ENCODE measurements around the gene PICK1. TPM values are rescaled to one million over a fixed set of nuclear protein-coding genes. Genes with fewer than 3 reads are reported as not detected.
"Not testable (repeated sequence)": the region's sequence is repeated elsewhere in the genome, so short reads cannot be mapped to it uniquely, and the experiment has no call there.

PICK1 gene
- total RNA-seq, 2 donors from 2014 or later, result 15.2 to 23.2 TPM

DNA sequence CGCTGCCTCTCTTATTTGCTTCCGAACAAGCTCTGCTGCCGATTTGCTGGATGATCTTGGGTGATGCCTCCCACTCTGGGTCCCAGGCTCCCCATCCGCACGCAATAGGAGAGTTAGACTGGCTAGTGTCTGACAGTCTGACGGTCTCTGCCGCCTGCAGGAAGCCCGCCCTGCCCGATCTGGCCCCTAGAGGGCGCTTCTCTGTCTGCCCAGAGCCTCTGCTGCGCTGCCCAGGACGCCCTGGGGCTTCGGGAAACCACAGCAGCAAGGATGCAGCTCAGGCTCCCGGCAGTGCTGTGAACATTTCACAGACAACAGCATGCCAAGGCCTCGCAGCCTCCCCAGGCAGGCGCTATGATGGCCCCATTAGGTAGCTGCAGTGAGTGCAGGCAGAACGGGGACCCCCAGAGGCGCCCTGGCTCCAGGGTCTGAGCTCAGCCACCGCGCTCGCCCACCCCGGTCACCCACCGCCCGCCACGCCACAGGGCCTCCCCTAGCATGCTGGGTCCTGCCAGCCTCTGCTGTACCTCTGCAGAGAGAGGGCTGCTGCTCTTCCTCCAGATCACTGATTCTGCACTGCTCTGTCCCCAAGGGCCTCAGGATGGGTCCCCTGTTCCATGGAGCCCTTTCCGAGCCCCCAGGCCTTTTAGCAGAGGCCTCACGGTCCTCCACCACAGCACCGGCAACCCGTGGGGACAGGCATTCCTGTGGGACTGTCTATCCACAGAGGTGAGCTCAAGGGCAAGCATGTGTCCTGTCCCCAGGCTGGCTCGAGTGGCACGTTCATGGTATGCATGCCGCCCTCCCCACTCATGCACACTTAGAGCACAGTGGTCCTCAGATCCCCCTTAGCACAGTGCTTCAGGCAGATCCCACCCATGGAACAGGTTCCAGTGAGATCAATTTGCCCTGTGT lies 57.5 kb downstream of the PICK1 start:
- H3K4me1 Mint-ChIP-seq, result peaks cover 5% of the 10 kb centered on the region
- H3K4me3 Mint-ChIP-seq, result no peak overlapping the region
- ATAC-seq (replicated peaks), result peak; percentile 93
- H3K27me3 Mint-ChIP-seq, result no peaks in the 10 kb centered on the region
- no peak overlapping the region for H3K27ac Mint-ChIP-seq
- no peaks in the 10 kb centered on the region for H3K9me3 Mint-ChIP-seq
- peaks cover 6% of the 10 kb centered on the region for H3K36me3 Mint-ChIP-seq (ENCODE audit: low read depth)

DNA sequence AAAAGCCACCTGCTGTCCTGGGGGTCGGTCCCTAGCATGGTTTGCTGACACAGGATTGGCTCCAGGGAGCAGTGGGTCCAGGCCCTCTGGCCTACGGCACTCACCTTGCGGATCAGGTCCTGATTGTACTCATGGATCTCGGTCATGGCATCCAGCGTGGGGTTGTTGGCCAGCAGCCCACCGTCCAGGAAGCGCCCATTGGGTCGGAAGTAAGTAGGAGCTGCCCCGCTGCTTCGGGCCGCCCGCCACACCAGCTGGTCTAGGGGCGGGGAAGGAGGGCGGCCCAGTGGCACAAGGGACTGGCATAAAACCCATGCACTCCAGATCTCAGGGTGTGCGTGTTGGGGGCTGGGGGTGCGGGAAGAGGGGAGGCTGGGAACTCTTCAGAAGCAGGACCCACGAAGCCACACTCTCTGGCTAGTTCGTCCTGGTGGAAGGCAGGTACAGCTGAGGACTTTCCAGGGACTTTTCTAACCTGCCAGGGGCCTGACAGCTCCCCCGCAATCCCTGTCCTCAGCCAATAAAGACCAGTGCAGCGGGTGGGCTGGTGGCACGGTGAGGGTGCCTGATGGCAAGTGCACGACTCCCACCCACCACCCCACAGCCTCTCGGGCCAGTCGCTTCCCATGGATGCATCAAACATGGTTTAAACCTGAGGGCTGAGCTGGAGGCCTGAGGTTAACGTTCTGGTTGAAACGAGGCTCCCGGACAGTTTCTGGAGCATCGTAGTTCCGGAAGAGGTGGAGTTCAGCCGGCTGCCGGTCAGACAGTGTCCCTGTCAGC lies 58.4 kb downstream of the PICK1 start:
- Mint-ChIP-seq H3K4me1 (peaks cover 5% of the 10 kb centered on the region), H3K27me3 (no peaks in the 10 kb centered on the region), H3K4me3 (no peak overlapping the region), H3K36me3 (ENCODE audit: low read depth) (peaks cover 6% of the 10 kb centered on the region), H3K27ac (no peak overlapping the region), H3K9me3 (no peaks in the 10 kb centered on the region)
- ATAC-seq (replicated peaks), result no peak

DNA sequence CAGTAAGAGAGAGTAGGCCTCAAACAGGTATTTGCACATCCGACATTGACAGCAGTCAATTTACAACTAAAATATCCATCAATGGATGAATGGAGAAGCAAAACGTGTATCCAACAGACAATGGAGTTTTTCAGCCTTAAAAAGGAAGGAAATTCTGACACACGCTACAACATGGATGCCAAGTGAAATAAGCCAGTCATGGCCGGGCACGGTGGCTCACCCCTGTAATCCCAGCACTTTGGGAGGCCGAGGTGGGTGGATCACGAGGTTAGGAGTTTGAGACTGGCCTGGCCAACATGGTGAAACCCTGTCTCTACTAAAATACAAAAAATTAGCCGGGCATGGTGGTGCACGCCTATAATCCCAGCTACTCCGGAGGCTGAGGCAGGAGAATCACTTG lies 60.4 kb downstream of the PICK1 start:
- ATAC-seq (replicated peaks); H3K4me1 Mint-ChIP-seq; H3K36me3 Mint-ChIP-seq (ENCODE audit: low read depth); H3K27ac Mint-ChIP-seq; H3K27me3 Mint-ChIP-seq; H3K9me3 Mint-ChIP-seq; H3K4me3 Mint-ChIP-seq: not testable (repeated sequence)

DNA sequence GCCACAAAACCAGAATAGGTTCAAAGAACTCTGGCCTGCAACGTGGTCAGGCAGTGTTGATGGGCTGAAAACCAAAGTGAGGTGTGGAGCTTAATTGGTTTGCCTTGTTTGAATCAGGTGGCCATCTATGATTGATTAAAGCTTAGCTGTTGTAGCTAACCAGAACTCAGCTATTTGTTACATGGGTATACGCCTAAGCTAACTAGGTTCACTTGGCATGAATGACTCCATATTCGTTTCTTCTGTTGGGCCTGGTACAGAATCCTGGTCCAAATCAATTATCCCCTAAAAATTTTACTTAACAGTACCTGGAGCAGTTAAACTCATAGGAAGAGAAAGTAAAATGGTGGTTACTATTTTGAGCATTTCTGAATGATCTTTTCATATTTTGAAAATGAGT lies 61.0 kb downstream of the PICK1 start:
- no peak for ATAC-seq (replicated peaks)
- H3K36me3 Mint-ChIP-seq (ENCODE audit: low read depth), result peaks cover 6% of the 10 kb centered on the region
- no peaks in the 10 kb centered on the region for H3K27me3 Mint-ChIP-seq
- H3K9me3 Mint-ChIP-seq, result no peaks in the 10 kb centered on the region
- H3K4me3 Mint-ChIP-seq, result no peak overlapping the region
- peaks cover 5% of the 10 kb centered on the region for H3K4me1 Mint-ChIP-seq
- H3K27ac Mint-ChIP-seq, result no peak overlapping the region

DNA sequence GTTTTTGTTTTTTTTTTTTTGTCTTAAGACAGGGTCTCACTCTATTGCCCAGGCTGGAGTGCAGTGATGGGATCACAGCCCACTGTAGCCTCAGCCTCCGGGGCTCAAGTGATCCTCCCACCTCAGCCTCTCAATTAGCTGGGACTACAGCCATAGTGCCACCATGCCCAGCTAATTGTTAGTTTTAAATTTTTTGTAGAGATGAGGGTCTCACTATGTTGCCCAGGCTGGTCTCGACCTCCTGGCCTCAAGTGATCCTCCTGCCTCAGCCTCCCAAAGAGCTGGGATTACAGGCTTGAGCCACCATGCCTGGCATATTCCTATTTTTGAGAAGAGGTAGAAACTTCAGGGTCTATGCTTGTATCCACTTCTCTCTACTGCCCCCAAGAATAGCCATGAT lies 61.5 kb downstream of the PICK1 start:
- H3K27ac Mint-ChIP-seq; H3K9me3 Mint-ChIP-seq; H3K36me3 Mint-ChIP-seq (ENCODE audit: low read depth); H3K4me1 Mint-ChIP-seq; H3K27me3 Mint-ChIP-seq; H3K4me3 Mint-ChIP-seq; ATAC-seq (replicated peaks): not testable (repeated sequence)

DNA sequence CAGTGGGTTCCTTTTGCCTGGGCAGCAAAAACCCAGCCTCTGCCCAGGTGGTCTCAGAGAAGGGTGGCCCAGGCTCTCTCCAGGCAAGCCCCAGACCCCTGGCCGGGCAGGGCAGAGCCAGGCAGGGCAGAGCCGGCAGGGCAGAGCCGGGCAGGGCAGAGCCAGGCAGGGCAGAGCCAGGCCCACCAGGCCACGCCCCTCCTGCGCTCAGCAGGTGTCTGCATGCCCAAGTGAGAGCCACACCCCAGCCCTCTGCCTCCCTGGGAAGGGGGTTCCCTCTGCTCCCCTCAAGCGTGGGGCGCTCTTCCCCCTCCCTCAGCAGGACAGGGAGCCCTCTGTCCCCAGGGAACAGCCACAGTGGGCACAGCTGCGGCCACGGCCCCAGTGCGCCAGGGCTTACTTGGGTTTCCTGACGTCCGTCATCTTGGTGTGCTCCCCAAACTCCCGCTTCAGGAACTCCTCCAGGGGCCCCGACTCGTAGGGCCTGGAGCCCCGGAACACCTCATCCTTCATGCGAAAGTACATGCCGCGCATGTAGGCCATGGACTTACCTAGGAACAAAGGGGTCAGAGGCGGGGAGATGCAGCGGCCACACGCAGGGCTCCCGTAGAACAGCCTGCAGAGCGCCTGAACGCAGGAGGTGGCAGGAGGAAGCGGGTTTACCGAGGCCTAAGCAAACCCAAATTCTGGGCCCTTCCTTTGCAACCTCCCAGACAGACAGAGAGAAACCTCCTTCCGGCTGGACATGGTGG lies 63.3 kb downstream of the PICK1 start:
- Mint-ChIP-seq H3K27ac (no peak overlapping the region), H3K4me3 (no peak overlapping the region), H3K27me3 (no peaks in the 10 kb centered on the region), H3K4me1 (peaks cover 3% of the 10 kb centered on the region), H3K9me3 (no peaks in the 10 kb centered on the region), H3K36me3 (ENCODE audit: low read depth) (no peaks in the 10 kb centered on the region)
- ATAC-seq (replicated peaks), result no peak

DNA sequence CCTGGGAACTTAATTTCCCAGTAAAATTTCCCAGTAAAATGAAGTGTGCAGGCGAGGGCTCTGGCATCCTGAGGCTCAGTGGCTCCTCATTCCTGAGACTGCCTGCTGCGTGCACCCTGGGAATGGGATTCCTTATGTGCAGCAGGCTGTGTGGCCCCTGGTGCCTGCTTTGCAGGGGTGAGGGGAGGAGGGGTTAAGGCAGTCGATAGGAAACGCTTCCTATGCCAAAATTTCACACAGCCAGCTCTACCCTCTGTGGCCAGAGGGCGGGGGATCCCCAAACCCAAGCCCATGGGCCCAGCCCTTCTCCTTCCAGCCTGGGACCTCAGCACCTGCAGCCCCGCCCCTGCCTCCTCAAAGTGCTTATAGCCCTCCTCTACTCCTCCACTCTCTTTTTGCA lies 65.4 kb downstream of the PICK1 start:
- Mint-ChIP-seq H3K4me3 (no peak overlapping the region), H3K27me3 (no peaks in the 10 kb centered on the region), H3K27ac (no peak overlapping the region), H3K36me3 (ENCODE audit: low read depth) (peaks cover 8% of the 10 kb centered on the region), H3K9me3 (no peaks in the 10 kb centered on the region), H3K4me1 (peaks cover 3% of the 10 kb centered on the region)
- ATAC-seq (replicated peaks), result no peak

DNA sequence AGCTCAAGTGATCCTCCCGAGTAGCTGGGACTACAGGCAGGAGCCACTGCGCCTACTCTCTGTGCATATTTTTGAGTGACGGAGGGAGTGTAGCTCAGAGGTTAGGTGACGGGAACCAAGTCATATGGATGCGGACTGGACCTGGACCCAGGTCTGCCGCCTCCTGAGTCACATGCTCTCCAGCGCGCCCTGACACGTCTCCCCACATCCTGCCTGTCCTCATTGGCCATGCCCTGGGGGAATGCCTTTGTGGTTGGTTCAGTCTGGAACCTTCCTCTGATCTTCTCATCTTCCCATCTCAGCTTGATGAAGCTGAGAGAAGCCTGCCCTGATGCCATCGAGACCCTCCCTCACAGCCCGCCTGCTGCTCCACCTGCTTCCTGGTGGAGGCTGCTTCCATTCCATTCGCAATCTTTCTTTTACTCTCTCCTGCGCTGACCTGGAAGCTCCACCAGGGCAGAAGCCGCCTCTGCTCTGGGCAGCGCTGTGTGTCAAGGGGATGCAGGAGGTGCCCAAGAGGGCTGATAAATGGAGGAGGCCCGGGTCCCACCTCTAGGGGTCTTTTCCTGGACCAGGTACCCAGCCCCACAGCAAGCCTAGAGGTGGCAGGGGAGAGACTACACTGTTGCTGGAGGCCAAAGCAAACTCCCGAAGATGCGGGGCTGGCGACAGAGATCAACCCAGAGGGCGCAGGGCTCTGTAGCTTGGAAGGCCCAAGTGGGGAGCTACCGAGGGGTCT lies 67.2 kb downstream of the PICK1 start:
- H3K4me3 Mint-ChIP-seq, result no peak overlapping the region

DNA sequence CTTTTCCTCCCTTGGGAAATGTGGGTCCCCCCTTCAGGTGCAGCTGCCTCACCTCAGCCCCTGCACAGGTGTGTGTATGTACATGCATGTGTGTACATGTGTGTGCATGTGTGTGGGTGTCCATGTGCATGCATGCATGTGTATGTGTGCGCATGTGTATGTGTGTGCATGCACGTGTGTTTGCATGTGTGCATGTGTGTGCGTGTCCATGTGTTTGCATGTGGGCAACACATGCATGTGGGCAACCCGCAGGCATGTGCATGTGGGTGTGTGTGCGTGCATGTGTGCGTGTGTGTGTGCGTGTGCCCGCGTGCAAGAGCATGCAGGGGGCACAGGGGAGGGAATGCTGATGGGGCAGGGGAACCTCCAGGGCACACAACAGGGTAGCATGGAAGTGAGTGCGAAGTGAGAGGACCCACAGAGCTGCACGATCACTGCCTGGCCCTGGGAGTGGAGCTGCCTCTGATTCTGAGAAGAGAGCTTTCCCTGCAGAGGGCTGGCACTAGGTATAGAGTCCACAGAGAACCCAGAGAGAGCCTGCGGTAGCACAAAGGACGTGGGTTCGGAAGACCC lies 67.9 kb downstream of the PICK1 start:
- Mint-ChIP-seq H3K36me3 (ENCODE audit: low read depth) (peaks cover 8% of the 10 kb centered on the region), H3K9me3 (no peaks in the 10 kb centered on the region), H3K4me3 (no peak overlapping the region), H3K27ac (no peak overlapping the region), H3K4me1 (peaks cover 3% of the 10 kb centered on the region), H3K27me3 (no peaks in the 10 kb centered on the region)
- ATAC-seq (replicated peaks), result no peak

More for the DNA sequence above, 67.2 kb downstream of the PICK1 start:
- Mint-ChIP-seq H3K36me3 (ENCODE audit: low read depth) (peaks cover 8% of the 10 kb centered on the region), H3K9me3 (no peaks in the 10 kb centered on the region), H3K27ac (no peak overlapping the region), H3K27me3 (no peaks in the 10 kb centered on the region), H3K4me1 (peaks cover 3% of the 10 kb centered on the region)
- ATAC-seq (replicated peaks), result peak; percentile 44

Other genes starting within 250 kb of the PICK1 start
- gene GCAT, start 249.5 kb upstream of the PICK1 start, total RNA-seq, result 1 to 10 TPM; 4.2 to 5.1 TPM
- gene GALR3, start 234.0 kb upstream of the PICK1 start, total RNA-seq, result not detected
- 10 to 100 TPM; 13.0 to 25.2 TPM for gene ANKRD54, start 213.1 kb upstream of the PICK1 start, total RNA-seq
- gene EIF3L, start 208.0 kb upstream of the PICK1 start, total RNA-seq, result 100 to 1,000 TPM; 553 to 834 TPM
- 10 to 100 TPM; 10.3 to 15.9 TPM for gene MICALL1, start 151.1 kb upstream of the PICK1 start, total RNA-seq
- under 1 TPM in 1 of 2 donors, not detected in 1; 0.84 TPM for gene C22orf23, start 103.8 kb upstream of the PICK1 start, total RNA-seq
- gene POLR2F, start 103.7 kb upstream of the PICK1 start, total RNA-seq, result 10 to 100 TPM; 48.1 to 95.1 TPM
- not detected for gene SOX10, start 72.8 kb upstream of the PICK1 start, total RNA-seq
- not detected for gene SLC16A8, start 26.8 kb downstream of the PICK1 start, total RNA-seq
- gene BAIAP2L2, start 53.3 kb downstream of the PICK1 start, total RNA-seq, result 1 to 10 TPM in 1 of 2 donors, under 1 TPM in 1; 0.84 to 2.1 TPM
- 10 to 100 TPM; 36.6 to 90.7 TPM for gene PLA2G6, start 124.4 kb downstream of the PICK1 start, total RNA-seq
- 10 to 100 TPM; 15.7 to 58.8 TPM for gene MAFF, start 144.6 kb downstream of the PICK1 start, total RNA-seq
- gene TMEM184B, start 215.6 kb downstream of the PICK1 start, total RNA-seq, result 10 to 100 TPM; 31.5 to 36.5 TPM

All from activated T-helper 17 cell treated with anti-CD3 and anti-CD28 coated beads, Interleukin-2, amount 50 U/mL, for 72 hours (primary cell).